HG03565 (cell line): Measurements from ENCODE around the gene ABHD12.
"Not testable (repeated sequence)": the region's sequence is repeated elsewhere in the genome, so short reads cannot be mapped to it uniquely, and the experiment has no call there.

ENCODE experiments used
- ATAC-seq: cut with Tn5 transposase; IDR thresholded peaks from one replicate; pipeline ENCODE4 v1.9.1; 2021; ENCODE audit warnings: mild to moderate bottlenecking, moderate library complexity; ENCODE audit not compliant: unreplicated experiment

Gene ABHD12

GRCh38 chr20:25390538-25391528, at the start of gene ABHD12:
TSS of gene ABHD12 (minus strand) at chr20:25390835. CDS start at chr20:25390703, 132 bp downstream.
- ATAC-seq = peak; percentile 93

DNA sequence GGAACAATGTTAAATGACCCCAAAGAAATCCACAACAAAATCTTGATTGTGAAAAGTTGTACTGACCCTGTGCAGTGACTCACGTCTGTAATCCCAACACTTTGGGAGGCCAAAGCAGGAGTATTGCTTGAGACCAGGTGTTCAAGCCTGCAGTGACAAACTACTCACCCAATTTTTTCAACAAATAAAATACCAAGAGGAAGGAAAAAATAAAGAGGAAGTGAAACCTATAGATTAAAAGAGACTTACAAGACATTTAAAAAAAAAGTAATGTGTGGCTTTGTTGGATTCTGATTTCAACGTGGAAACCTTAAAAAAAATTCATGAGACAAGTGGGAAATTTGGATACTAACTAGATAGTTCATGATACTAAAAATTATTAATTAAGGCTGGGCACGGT, 48.7 kb upstream of the ABHD12 start:
- ATAC-seq = peak; percentile 65

DNA sequence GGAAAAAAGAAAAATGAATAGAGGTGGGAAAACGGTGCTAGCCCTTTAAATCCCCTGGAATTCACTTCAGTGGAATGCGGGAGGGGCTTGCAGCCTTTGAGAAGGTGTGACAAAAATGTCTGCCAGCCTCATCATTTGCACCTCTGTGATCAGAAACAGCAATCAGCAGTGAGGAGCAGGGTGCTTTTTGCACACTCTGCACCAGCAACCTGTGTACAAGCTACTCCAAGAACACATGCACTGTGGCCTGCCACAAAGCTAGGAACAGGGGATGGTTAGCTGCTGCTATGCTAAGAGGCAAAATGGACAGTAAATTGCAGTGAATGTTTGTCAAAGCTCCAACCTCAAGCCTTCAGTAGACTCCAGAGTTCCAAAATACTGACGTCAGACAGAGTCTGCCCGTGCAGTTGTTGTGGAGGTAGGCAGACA, 46.5 kb upstream of the ABHD12 start:
- no peak for ATAC-seq

DNA sequence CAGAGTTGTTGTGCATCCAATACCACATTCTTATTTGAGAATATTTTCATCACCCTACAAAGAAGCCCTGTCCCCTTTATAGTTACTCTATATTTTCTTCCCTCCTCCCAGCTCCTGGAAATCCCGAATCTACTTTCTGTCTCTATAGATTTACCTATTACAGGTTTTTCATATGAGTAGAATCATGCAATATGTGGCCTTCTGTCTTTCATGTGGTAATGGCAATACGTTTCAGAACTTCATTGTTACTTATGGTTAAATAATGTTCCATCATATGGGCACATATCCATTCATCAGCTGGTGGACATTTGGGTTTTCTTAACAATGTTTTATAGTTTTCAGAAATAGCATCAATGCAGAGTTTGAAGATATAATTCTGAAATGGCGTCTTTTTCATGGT, 33.9 kb upstream of the ABHD12 start:
- no peak for ATAC-seq

DNA sequence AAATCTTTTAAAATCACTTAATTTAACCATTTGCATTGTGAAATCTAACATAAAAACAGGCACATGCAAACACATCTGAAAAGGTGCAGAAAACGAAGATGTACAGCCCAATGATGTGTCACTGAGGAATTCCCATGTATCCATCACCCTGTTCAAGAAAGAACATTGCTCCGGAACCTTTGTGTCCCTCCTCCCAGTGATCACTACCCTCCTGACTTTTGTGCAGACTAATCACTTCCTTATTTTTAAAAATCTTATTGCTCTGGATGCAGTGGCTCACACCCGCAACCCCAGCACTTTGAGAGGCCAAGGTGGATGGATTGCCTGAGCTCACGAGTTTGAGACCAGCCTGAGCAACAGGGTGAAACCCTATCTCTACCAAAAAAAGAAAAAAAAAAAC, 31.4 kb upstream of the ABHD12 start:
- no peak for ATAC-seq

DNA sequence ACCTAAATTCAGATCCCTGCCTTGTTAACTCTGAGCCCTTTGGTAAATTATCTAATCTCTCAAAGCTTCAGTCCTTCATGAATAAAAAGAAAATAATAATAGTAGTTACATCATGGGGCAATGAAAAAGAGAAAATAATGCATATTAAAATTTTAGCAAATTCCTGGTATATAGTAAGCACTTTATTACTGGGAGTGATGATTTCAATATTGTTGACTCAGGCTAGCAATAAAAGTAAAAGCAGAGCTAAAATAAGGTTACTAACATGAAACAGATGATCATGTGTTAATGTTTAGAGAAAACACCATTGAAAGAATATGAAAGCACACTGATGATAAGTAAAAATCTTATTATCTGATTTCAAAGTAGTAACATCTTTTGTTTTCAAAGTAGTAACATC, 30.5 kb upstream of the ABHD12 start:
- ATAC-seq = no peak

DNA sequence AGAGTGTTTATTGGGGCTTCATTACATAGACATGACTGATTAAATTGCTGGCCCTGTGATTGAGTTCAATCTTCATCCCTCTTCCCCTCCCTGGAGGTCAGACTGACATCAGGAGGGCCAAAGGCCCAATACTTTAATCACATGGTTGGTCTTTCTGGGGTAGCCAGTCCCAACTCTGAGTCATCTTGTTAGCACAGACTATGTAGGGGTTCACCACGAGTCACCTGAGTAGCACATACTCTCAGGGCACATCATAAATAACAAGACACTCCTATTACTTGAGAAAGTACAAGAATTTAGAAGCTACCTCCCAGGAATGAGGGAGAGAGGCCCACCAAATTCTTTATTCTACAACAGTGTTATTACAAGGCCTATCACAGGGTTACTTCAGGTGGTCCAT, 28.1 kb upstream of the ABHD12 start:
- peak; percentile 41 for ATAC-seq

DNA sequence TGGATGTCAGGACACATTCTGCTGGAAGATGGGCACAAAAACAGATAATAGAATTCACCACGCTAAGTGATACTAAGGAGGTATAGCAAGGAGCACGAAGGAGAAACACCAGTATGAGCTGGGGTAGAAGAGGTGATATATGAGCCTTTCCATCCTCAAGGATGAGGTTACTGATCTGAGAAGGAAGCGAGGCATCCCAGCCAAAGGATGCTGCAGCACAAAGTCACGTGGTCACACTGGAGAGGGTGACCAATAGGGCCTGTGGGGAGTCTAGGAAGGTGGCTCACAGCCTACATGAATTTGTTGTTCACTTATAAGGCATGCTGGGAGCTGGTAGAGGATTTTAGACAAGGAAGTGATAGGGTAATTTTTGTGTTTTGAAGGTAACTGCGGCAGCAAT, 18.3 kb upstream of the ABHD12 start:
- ATAC-seq = no peak

- no peak for ATAC-seq
Observed at GRCh38 chr20:25408170-25408547, 17.5 kb upstream of the ABHD12 start.

GRCh38 chr20:25407311-25408169, 16.9 kb upstream of the ABHD12 start, which contains the start of gene GINS1:
TSS of gene GINS1 (plus strand) at chr20:25407673. CDS start at chr20:25407821, 148 bp downstream.
- ATAC-seq = peak; percentile 86

GRCh38 chr20:25402583-25402982, 11.9 kb upstream of the ABHD12 start:
- no peak for ATAC-seq

- ATAC-seq = not testable (repeated sequence)
Observed at GRCh38 chr20:25400291-25400732, 9.7 kb upstream of the ABHD12 start.

DNA sequence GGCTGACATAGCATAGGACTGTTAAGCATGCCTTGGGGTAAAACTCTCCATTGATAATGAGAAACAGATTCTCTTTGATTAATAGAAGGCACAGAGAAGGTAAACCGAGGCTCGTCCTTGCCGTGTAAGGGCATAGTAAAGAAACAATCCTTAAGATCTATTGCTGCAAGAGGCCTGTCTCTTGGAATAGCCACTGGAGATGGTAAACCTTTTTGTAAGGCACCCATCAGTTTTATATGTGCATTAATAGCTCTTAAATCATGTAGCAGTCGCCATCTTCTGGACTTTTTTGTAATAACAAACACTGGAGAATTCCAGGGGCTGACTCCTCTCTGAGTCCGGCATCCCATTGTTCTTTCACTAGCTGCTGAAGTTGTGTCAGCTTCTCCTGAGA, 8.4 kb upstream of the ABHD12 start:
- no peak for ATAC-seq

DNA sequence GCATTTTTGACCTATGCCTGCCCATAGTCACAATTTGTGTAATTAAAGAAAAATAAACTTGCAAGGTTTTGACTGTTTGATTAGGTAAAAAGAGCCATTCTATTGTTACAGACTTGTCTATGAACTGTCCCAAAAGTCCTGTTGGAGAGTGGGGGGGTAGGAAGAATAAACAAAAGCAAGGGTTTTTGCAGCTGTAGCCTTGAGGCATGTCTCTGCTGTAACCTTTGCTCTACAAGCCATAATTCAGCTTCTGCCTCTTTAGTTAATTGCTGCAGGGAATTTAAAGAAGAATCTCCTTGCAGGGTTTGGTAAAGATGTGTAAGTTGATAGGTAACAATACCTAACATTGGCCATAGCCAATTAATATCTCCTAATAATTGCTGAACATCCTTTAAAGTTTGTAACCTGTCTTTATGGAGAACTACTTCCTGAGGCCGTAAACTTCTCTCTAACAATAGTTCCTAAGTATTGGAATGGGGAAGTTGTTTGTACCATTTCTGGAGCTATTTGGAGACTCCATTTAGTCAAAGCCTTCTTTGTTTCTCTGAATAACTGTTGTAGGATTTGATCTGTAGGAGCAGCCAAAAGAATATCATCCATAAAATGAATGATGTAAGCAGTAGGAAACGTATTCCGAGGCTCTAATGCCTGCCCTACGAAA, 7.9 kb upstream of the ABHD12 start:
- no peak for ATAC-seq

DNA sequence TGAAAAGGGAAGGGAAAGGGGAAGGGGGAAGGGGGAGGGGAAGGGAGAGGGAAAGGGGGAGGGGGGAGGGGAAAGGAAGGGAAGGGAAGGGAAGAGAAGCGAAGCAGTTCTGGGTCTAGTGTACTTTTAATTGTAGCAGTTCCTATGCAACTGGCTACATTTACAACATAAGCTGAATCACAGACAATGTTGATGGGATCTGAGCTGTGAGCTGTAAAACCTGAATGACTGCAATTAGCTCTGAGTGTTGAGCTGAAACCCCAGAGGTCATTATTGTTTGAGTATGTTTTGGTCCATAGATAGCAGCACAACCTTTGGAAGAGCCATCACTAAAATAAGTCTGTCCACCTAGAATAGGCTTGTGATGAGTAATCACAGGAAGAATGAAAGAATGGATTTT, 7.2 kb upstream of the ABHD12 start:
- no peak for ATAC-seq

DNA sequence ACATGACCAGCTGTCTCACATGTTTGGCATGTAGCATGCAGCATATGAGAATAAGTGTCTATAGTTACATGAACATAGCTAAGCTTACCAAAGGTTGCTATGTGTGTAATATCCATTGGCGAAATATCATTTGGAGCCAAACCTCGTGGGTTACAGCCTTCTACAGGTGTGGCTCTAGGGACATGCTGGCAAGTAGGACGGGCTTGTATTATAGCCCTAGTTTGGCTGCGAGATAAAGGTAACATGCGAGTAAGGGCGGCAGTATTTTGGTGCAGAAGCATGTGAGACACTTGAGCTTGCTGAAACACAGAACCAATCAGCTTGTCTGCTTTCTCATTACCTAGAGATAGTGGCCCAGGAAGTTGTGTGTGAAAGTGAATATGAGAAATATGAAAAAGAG, 6.5 kb upstream of the ABHD12 start:
- ATAC-seq = no peak

GRCh38 chr20:25394996-25395395, 4.4 kb upstream of the ABHD12 start:
- no peak for ATAC-seq

- no peak for ATAC-seq
Observed at GRCh38 chr20:25394276-25394675, 3.6 kb upstream of the ABHD12 start.

DNA sequence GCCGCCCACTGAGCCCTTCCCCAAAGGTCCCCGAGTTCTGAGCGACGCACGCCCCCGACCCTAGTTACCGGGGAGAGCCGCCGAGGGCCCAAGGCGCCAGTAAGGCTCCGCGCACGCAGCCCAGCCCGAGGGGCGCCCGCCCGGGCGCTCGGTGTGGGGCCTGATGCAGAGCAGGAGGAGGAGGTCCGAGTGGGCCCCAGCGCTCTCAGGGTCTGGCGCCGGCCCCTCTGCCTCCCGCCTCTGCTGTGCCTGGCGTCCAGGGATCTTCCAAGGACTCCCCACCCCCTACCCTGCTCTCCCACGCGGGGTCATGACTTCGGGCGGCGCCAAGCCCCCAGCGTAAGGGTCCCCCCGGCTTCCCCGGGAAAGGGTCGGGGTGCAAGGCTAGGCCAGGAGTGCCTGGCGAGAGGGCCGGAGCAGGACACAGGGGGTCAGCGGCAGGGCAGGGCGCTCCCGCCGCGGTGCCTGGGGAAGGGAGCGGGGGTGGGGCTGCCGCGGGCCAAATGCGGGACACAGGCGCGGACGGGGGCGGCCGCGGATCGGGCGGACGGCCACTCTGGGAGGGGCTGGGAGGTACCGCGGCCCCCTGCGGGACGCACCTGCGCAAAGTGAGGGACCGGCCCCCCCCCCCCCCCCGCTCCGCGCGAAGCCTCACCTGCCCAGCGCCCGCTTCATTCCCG, 637 bp downstream of the ABHD12 start:
- peak; percentile 10 for ATAC-seq

- ATAC-seq = no peak
Observed at GRCh38 chr20:25389401-25389857, 1.2 kb downstream of the ABHD12 start.
